Midbrain (tissue), 1 donor: ENCODE measurements around the gene ITGA7.

ENCODE experiments used
- DNase-seq: peaks from one replicate; lab custom pipeline; 2025; lab: John Stamatoyannopoulos, UW

ITGA7 gene

GRCh38 chr12:55642669-55643068 is 65.0 kb downstream of the ITGA7 start:
- DNase-seq, result no peak

- peak; percentile 16 for DNase-seq
These were observed 65.4 kb downstream of the ITGA7 start for GRCh38 chr12:55642267-55642666.

GRCh38 chr12:55641595-55641994 is 66.1 kb downstream of the ITGA7 start:
- no peak for DNase-seq

GRCh38 chr12:55637467-55637866 is 70.2 kb downstream of the ITGA7 start:
- no peak for DNase-seq

GRCh38 chr12:55636853-55637252 is 70.9 kb downstream of the ITGA7 start, which contains the start of gene OR10P1:
Gene OR10P1 (plus strand): TSS chr12:55636892. CDS start chr12:55636892, 0 bp downstream.
- DNase-seq, result no peak

- DNase-seq, result no peak
These were observed 71.5 kb downstream of the ITGA7 start for GRCh38 chr12:55636116-55636655.
